Stimulated activated naive CD8-positive, alpha-beta T cell treated with anti-CD3 and anti-CD28 coated beads, Interleukin-15, Interleukin-2, amounts not matched to agents 100 U/mL and 50 U/mL, for 24 hours (primary cell): ENCODE data around the gene LRRC15.
A peak's percentile ranks its signal among the peaks of the same experiment; 100 is the strongest.

ENCODE experiments used
- ATAC-seq: fragments of 150-1000 bp; cut with Tn5 transposase; one replicate; pipeline ENCODE4 v1.10.0; 2021
- DNase-seq: peaks from one replicate; pipeline ENCODE4 v3.0.0; 2021

LRRC15 gene

DNA sequence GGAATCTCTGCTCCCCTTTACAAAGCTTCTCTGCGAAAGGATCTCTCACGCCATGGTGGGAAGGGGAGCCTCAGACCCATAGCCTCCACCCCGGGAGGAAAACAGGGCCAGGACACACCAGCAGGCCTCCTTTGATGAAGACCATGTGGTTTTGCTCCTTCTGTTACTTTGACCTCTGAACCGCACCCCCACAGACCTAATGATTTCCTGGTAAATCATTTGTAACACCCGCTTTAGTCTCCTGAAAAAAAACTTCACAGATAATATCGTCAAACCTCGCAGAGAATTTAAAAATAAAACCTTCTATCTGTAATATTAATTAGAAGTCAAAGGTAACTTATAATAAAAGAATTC, 36.7 kb downstream of the LRRC15 start:
- DNase-seq (no peak), ATAC-seq (no peak)

DNA sequence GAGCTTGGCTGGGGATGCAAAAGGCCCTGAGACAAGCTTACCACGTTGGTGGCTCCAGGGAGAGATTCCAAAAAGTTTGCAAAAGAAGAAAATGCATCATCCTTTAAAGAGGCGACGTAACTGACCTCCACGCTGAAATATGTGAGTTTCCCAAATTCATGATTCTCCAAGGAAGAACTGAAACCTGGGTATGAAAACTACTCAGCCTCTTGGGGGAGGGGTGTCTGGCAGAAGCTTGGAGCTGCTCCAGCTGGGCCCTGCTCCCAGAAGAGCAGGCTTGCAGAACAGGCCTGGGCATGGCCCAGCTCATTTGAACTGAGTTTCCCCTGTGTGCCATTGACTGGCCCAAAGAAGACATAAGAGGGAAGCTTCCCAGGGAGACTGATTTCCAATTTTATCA, 39.0 kb downstream of the LRRC15 start:
- DNase-seq (no peak), ATAC-seq (no peak)

- ATAC-seq, result no peak
Observed at GRCh38 chr3:194330160-194330559, 39.4 kb downstream of the LRRC15 start.

GRCh38 chr3:194329583-194329965, 40.0 kb downstream of the LRRC15 start:
- no peak for DNase-seq
- no peak for ATAC-seq

More at GRCh38 chr3:194330160-194330559, 39.4 kb downstream of the LRRC15 start:
- DNase-seq, result no peak

- no peak for ATAC-seq
- no peak for DNase-seq
Observed at GRCh38 chr3:194328942-194329582, 40.5 kb downstream of the LRRC15 start.

DNA sequence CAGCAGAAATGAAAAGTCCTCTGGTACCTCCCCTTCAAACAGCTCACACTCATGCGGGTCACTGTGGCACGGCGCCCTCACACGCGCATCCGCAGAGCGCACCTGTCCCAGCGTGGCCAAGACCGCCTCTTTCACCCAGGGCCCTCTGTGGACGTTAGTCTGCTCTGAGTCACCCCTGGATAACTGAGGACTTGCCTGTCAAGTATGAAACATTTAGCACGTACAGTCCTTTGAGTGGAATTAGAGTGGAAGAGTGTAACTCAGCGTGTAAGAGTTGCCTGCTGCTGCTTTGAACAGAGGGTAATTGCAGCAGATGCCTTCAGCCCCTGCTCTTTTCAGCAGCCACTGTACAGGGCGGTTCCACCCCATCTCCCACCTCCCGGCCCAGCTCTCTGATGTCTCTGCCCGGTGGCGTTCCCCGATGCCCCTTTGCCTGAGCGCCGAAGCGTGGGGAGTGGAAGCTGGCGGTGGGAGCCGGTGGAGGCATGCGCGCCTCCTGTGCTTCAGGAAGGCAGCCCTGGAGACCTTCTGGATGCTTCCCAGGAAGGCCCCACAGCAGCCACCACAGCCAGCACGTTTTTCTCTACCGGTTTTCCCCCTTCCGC, 41.4 kb downstream of the LRRC15 start:
- ATAC-seq, result peak; percentile 16
- no peak for DNase-seq

- ATAC-seq, result no peak
- DNase-seq, result no peak
Observed at GRCh38 chr3:194327218-194328052, 42.1 kb downstream of the LRRC15 start.

- ATAC-seq (no peak), DNase-seq (no peak)
Observed at GRCh38 chr3:194326968-194327217, 42.6 kb downstream of the LRRC15 start.

DNA sequence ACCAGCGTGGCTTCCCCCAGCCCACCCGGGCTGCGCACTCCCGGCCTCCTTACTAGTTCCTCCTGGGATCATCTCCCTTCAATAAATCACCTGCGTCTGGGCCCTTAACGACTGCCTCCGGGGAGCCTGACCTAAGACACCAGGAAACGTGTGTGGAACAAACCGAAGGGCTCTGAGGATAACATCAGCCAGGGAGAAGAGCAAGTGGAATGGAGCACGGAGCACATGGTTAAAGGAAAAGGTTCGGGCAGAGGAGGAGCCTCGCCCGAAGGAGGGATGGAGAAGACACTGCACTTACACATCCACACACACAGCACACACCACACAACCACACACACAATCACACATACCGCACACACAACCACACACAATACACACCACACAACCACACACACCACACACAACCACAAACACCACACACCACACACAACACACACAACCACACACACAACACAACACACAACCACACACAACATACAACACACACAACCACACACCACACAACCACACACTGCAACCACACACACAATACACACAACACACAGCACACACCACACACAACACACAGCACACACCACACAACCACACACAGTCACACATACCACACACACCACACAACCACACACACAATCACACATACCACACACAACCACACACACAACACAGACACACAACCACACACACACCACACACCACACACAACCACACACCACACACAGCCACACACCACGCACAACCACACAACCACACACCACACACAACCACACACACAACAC, 43.2 kb downstream of the LRRC15 start:
- ATAC-seq, result no peak
- DNase-seq, result no peak

GRCh38 chr3:194325424-194326153, 44.0 kb downstream of the LRRC15 start:
- ATAC-seq (no peak), DNase-seq (no peak)

DNA sequence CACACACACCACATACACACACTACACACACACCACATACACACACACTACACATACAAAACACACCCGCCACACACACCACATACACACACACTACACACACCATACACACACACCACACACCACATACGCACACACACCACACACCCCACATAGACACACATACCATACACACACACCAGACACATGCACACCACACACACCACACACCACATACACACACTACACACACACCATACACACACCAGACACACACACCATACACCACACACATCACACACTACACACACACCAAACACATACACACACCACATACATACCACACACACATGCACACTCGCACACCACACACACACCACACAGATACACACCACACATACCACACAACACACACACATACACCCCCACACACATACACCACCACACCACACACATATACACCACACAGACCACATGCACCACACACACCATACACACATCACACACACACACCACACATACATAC, 44.7 kb downstream of the LRRC15 start:
- ATAC-seq (no peak), DNase-seq (no peak)

DNA sequence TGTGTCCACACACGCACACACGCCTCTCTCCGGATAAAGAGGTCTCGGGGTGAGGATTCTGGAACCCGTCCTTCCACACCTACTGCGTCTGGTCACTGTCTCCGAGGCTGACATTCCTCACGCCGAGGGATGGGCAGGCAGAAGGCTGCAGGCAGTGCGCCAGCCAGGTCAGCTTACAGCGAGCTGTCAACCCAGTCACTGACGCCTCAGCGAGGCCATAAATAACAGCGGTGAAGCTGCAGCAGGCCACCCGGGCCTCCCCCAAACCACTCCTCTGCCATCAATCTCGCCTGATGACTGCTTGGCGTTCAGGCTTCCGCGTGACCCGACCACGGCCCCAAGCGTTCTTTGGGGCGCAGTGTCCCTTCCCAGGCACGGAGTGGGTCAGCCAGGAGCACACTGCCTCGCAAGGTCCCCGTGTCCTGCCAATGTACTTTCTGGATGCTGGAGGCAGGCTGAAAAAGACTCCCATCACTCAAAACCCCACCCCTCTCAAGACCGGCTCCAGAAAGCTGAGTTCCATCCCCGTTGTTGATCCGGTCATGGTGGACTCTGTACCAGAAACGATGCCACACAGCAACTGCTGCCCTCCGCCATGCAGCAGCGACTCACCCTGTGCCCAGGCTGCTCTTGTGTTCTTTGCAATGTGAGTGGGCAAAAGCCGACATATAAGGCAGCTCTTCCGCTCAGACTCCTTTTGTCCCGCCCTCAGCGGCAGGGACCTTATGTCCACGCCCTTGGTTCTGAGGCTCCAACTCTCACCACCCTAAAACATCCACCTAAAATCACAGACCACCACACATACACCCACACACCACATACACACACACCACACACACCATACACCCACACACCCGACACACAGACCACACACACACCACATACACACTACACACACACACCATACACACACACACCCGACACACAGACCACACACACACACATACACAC, 45.5 kb downstream of the LRRC15 start:
- ATAC-seq, result peak; percentile 51
- DNase-seq, result peak; percentile 27

DNA sequence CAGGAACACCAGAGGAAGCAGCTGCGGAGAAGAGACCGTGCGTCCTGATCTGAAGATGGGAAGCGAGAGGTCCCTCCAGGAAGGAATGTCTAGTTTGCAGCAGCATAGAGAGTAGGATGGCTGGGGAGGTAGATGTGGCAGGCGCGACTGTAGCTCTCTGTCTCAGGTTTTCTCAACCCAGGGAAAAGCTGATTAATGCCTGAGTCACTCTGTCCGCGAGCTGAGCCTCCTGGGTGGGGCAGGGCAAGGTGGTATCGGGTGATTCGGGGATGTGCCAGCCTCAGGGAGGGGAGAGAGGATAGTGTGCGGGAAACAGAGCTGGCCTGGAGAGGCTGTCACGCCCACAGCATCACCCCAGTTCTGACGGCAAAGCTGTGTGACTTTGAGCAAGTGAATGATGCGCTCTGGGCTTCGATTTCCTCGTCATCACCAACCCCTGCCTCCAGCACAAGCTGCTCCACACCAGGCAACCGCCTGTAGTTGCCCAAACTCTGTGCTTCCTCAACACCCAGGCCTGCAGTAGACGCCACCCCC, 46.8 kb downstream of the LRRC15 start:
- DNase-seq (peak; percentile 39), ATAC-seq (peak; percentile 65)

GRCh38 chr3:194321693-194322640, 47.6 kb downstream of the LRRC15 start:
- DNase-seq, result no peak
- no peak for ATAC-seq

- no peak for ATAC-seq
- no peak for DNase-seq
Observed at GRCh38 chr3:194320744-194321243, 48.7 kb downstream of the LRRC15 start.

- no peak for ATAC-seq
- no peak for DNase-seq
Observed at GRCh38 chr3:194320100-194320499, 49.4 kb downstream of the LRRC15 start.

GRCh38 chr3:194318511-194319161, 50.9 kb downstream of the LRRC15 start:
- ATAC-seq (no peak), DNase-seq (no peak)

DNA sequence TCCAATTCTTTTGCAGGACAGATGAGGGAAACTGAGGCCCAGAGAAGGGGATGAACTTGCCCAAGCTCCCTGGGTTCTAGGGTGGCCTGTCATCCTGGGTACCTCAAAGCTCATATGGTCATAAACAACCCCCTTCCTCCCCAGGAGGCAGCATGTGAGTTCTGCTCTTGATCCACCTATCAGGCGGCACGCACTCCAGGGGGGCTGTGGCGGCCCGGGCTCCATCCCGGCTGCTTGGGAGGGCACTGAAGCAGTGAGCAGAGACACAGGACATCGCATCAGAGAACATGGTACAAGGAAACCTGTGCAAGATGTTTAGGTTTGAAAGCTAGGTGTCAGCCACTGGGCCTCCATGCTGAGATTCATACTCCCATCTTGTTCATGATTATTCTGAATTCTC, 52.6 kb downstream of the LRRC15 start:
- no peak for ATAC-seq
- DNase-seq, result no peak

GRCh38 chr3:194315965-194316361, 53.6 kb downstream of the LRRC15 start:
- DNase-seq (no peak), ATAC-seq (peak; percentile 8)
